Psoas muscle (tissue), 8 donors: ENCODE data around the gene DCP2. TPM values are rescaled to one million over a fixed set of nuclear protein-coding genes. Genes with fewer than 3 reads are reported as not detected.

ENCODE experiments used
- ATAC-seq, 4 donors: fragments of 200-7000 bp; cut with Tn5 transposase; one replicate each; pipeline ENCODE4 v1.9.1; 2020; ENCODE audit warnings: moderate library complexity in 3 of 4, mild to moderate bottlenecking in 2 of 4
- DNase-seq, 2 donors: peaks; one replicate each; pipeline ENCODE4 v3.0.0-alpha.2; 2020
- H3K27ac ChIP-seq: fragments of 200-600 bp; one replicate; pipeline ENCODE4 v1.8.0; 2022
- H3K27me3 ChIP-seq, 3 donors: fragments of 200-600 bp in 1 of 3; one replicate each; pipeline versions ENCODE4 v1.6.1 to v1.8.0; 2013 to 2022; ENCODE audit warnings: low read length in 2 of 3, mild to moderate bottlenecking in 2 of 3, moderate library complexity in 1 of 3; ENCODE audit not compliant: insufficient read depth in 3 of 3
- H3K36me3 ChIP-seq, 2 donors: fragments of 200-600 bp in 1 of 2; one replicate each; pipeline versions ENCODE4 v1.6.1 to v1.8.0; 2013 to 2022; ENCODE audit warnings: low read depth in 1 of 2, mild to moderate bottlenecking in 1 of 2, moderate library complexity in 1 of 2; ENCODE audit not compliant: insufficient read depth in 1 of 2
- H3K4me1 ChIP-seq: fragments of 200-600 bp; one replicate; pipeline ENCODE4 v1.8.0; 2022
- H3K4me3 ChIP-seq: fragments of 200-600 bp; one replicate; pipeline ENCODE4 v1.8.0; 2022; ENCODE audit warnings: mild to moderate bottlenecking
- H3K9me3 ChIP-seq: fragments of 200-600 bp; one replicate; pipeline ENCODE4 v1.8.0; 2022
- WGBS, 3 donors: extraction: QIAGEN DNeasy Blood & Tissue Kit; methylation state at CpG; one replicate each; pipeline versions ENCODE4 v1.1.6 to v1.1.7; 2013; 5-methylcytosine and 5-hydroxymethylcytosine counted together
- intact Hi-C, 2 donors: fragments of 100-400 bp; cut with DNase I; formaldehyde crosslinking; loops; one replicate each; pipeline versions ENCODE4 v1.11.0 to v1.14.2; 2022
- polyA plus RNA-seq, 3 donors: library from polyadenylated mRNA; stranded (reverse); fragments of 200-250 nt; gene quantifications; one replicate each; pipeline ENCODE4 v1.2.3, GENCODE V29; 2013
- total RNA-seq, 4 donors: library from RNA; stranded (reverse); fragmentation: NEBNext Ultra II Directional in 2 of 4; extraction: Animal tissue kit (Norgen Biotek cat#: 25700) in 2 of 4; gene quantifications; one replicate each; pipeline versions ENCODE4 v1.2.1 to v1.2.4, GENCODE V29; 2021 to 2023
- TF ChIP-seq, protein P1 (sequence below): fragments of 200-600 bp; IDR thresholded peaks from one replicate; pipeline ENCODE4 v1.8.0; 2022; ENCODE audit warnings: antibody characterized with exemption
- donor health status: healthy with polysubstance abuse.
- donor health status: DM: no; HTN: no; CAD: no; lungs with moderate emphysema.
- donor health status: Bipolar disorder and iron deficiency.
- donor health status: healthy.
- donor health status: DM: yes; HTN: yes; CAD: no.
- donor health status: DM: no; HTN: no; CAD: no.
- donor health status: DM: no; HTN: no; CAD: no.
- donor health status: DM: yes; HTN: yes; CAD: no.

The DCP2 gene
- total and polyA plus RNA-seq, 7 donors, result 4.0 to 41.7 (median 20.2) TPM

DNA sequence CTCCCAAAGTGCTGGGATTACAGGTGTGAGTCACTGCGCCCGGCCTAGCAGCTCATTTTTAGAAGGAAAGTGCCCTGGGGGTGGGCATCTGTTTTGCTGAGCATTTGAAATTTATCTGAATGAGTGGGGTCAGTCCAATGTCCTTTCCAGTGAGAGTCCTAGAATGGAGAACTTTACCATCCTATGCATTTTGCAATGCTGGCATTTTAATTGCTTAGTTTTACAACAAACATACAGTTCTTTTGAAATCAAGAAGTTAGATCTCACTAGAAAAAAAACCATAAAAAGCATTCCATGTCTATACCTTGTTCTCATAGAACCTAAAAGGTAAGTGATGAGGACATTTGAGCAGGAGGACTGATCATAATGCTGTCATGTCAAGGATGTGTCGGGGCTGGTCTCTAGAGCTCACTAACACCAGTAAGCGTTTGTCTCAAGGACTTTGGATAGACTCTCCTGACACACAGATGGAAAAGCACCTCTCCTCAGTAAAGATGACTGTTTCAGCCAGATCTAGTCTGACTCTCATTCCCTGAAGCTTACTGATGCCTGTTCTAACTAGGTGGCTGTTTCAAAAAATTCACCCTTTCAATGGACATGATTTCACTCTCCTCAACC, 83.9 kb downstream of the DCP2 start:
- intact Hi-C loops, result no loop called here
- no peak for ATAC-seq
- Histone ChIP-seq H3K36me3 (peaks cover 0 to 11% of the 10 kb centered on the region in 2 donors), H3K4me1 (no peaks in the 10 kb centered on the region), H3K4me3 (no peak overlapping the region), H3K27me3 (no peaks in the 10 kb centered on the region), H3K27ac (no peak overlapping the region), H3K9me3 (no peaks in the 10 kb centered on the region)
- TF ChIP-seq, protein P1, sequence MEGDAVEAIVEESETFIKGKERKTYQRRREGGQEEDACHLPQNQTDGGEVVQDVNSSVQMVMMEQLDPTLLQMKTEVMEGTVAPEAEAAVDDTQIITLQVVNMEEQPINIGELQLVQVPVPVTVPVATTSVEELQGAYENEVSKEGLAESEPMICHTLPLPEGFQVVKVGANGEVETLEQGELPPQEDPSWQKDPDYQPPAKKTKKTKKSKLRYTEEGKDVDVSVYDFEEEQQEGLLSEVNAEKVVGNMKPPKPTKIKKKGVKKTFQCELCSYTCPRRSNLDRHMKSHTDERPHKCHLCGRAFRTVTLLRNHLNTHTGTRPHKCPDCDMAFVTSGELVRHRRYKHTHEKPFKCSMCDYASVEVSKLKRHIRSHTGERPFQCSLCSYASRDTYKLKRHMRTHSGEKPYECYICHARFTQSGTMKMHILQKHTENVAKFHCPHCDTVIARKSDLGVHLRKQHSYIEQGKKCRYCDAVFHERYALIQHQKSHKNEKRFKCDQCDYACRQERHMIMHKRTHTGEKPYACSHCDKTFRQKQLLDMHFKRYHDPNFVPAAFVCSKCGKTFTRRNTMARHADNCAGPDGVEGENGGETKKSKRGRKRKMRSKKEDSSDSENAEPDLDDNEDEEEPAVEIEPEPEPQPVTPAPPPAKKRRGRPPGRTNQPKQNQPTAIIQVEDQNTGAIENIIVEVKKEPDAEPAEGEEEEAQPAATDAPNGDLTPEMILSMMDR, result no peak
- WGBS, 3 donors, result 96 to 99% (median 96%) methylated on average over 4 of the region's 4 CpGs
- DNase-seq, result no peak

DNA sequence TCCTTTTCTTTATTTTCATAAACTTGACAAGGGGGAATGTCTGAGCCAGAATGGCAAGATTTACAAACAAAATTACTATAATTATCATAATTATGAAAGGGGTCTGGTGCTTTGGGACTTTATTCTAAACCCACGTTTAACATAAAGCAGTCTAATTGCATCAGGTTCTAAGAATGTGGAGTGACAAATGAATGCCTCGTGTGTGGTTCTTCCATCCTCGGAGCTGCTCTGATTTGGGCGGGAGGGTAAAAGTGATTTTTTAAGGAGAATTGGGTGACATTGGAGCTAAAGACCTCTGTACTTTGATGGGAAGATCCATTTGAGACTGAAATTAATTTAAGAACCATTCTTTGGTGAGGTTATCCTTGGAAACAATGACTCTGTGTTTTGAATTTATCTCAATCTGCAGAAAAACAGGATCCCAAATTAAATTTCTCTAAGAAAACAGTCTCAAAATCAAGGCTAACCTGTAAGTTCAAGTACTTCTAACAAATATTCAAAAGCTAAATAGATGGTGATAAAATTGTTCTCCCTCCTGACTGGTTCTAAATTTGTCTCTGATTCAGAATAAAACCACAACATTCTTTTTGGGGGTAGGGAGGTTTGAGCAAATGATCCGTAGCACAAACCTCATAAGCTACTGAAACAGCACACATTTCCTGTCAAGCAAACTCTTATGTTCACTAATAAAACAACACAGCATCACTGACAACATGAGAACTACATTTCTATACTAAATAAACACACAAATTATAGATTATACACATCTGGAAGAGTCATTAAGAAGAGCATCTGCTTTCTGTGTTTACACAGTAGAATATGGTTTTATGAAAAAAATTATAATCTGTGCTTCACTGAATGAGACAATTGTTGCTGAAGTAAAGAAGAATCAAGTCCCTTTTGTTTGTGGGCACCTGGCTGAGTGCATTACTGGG, 85.5 kb downstream of the DCP2 start:
- TF ChIP-seq, protein P1, result no peak
- ATAC-seq (no peak), DNase-seq (no peak)
- intact Hi-C loops, result no loop called here
- H3K9me3 ChIP-seq, result no peaks in the 10 kb centered on the region
- WGBS, 3 donors, result 65 to 80% (median 78%) methylated on average over 5 of the region's 5 CpGs
- H3K27ac ChIP-seq, result no peak overlapping the region
- H3K4me3 ChIP-seq, result no peak overlapping the region
- H3K4me1 ChIP-seq, result no peaks in the 10 kb centered on the region
- no peaks in the 10 kb centered on the region for H3K27me3 ChIP-seq
- H3K36me3 ChIP-seq, result peaks cover 0 to 19% of the 10 kb centered on the region in 2 donors

DNA sequence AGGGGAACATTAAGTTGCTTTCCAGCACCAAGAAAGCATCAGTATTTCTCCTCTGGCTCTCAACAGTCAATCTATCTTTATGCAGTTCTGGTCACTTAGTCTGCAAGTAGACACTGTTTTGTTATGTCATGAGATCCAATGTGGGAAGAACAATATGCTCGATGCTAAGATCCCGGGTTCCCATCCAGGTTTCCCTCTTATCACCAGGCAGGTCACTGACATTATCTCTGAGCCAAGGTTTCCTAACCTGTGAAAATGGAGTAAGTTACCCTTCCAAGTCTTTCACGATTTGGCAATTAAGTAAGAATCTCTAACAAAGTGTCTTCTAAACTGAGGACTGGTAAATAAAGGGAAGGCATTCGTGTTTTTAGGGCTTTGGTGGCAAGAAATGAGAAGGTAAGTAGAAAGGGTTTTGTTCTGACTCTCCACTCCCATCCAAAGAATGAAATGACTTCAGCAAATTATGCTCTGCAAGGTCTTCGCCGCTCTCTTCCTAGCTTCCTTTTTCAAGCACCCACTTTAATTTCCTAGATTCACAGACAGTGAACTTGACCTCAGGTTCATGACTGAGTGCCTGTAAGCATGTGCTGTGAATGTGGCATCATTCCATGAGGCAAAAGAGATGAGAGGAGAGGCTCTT, 86.4 kb downstream of the DCP2 start:
- TF ChIP-seq, protein P1, result no peak
- no peak for DNase-seq
- intact Hi-C loops, result no loop called here
- Histone ChIP-seq H3K27ac (no peak overlapping the region), H3K36me3 (peaks cover 1 to 23% of the 10 kb centered on the region in 2 donors), H3K4me3 (no peak overlapping the region), H3K27me3 (no peaks in the 10 kb centered on the region), H3K9me3 (no peaks in the 10 kb centered on the region), H3K4me1 (no peaks in the 10 kb centered on the region)
- 92 to 93% (median 92%) methylated on average over 6 of the region's 6 CpGs for WGBS, 3 donors
- ATAC-seq, result no peak

DNA sequence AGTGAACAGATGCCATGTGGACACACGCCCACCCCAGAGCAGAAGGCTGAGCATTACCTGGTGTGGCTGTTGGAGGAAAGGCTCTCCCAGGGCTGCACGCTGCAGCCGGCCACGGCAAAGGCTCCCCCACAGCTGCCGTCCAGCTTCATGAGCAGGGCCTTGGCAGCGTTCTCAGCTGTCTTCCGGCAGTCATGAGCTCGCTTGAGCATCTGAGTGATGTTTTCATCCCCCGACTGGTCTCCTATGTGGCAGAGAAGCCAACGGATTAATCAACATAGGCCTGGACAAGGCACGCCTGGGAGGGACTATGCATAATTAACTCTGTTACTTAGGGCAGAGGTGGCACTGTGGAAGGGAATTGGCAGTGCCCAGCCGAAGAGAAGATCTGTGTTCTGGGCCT, 87.3 kb downstream of the DCP2 start:
- Histone ChIP-seq H3K4me1 (no peaks in the 10 kb centered on the region), H3K36me3 (peaks cover 3 to 23% of the 10 kb centered on the region in 2 donors), H3K27me3 (no peaks in the 10 kb centered on the region), H3K27ac (no peak overlapping the region), H3K4me3 (no peak overlapping the region), H3K9me3 (no peaks in the 10 kb centered on the region)
- intact Hi-C loops, result no loop called here
- 47 to 60% (median 48%) methylated on average over 12 of the region's 12 CpGs for WGBS, 3 donors
- DNase-seq (no peak), ATAC-seq (peak in 1 of 4 donors; percentile 23)
- TF ChIP-seq, protein P1, result no peak
